Measurements from ENCODE around the gene VAV2.

- TF ChIP-seq CTCF (IDR thresholded peaks at IDR 0.05) = no peak
- no peak for TF ChIP-seq POLR2AphosphoS5 (IDR thresholded peaks at IDR 0.05)
- no peak for TF ChIP-seq POLR2A (IDR thresholded peaks at IDR 0.05; ENCODE audit: low read depth)
- TF ChIP-seq EP300 (IDR thresholded peaks at IDR 0.05) = no peak
Measured at GRCh38 chr9:133818444-133818843, 173.7 kb downstream of the VAV2 start.

Data from esophagus muscularis mucosa (tissue), 4 donors.